ENCODE data around the gene TMEM205.

DNA sequence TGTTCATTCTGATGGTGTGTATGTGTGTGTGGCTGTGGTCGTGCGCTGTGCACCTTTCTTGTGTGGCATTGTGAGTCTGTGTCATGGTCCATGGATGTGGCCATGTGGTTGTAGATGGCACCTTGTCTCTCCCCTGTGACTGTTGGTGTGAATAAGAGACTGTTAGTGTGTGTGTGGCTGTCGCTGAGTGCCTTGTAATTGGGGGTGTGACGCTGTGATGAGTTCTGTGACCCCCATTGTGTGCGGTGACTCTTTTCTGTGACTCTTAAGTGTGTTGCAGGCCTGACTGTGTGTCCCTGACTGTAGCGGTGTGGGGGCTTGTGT lies 10.0 kb upstream of the TMEM205 start:
- TF ChIP-seq, protein P1, sequence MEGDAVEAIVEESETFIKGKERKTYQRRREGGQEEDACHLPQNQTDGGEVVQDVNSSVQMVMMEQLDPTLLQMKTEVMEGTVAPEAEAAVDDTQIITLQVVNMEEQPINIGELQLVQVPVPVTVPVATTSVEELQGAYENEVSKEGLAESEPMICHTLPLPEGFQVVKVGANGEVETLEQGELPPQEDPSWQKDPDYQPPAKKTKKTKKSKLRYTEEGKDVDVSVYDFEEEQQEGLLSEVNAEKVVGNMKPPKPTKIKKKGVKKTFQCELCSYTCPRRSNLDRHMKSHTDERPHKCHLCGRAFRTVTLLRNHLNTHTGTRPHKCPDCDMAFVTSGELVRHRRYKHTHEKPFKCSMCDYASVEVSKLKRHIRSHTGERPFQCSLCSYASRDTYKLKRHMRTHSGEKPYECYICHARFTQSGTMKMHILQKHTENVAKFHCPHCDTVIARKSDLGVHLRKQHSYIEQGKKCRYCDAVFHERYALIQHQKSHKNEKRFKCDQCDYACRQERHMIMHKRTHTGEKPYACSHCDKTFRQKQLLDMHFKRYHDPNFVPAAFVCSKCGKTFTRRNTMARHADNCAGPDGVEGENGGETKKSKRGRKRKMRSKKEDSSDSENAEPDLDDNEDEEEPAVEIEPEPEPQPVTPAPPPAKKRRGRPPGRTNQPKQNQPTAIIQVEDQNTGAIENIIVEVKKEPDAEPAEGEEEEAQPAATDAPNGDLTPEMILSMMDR (IDR thresholded peaks at IDR 0.05; ENCODE audit: low read depth, low read length) = no peak
- TF ChIP-seq POLR2A (IDR thresholded peaks at IDR 0.05; ENCODE audit: extremely low read depth, insufficient read length) (no peak), MAX (IDR thresholded peaks at IDR 0.05; ENCODE audit: low read depth, low read length) (no peak), MYC (IDR thresholded peaks at IDR 0.05; ENCODE audit: low read depth, low read length) (no peak)
